HL-60 (cell line): Measurements from ENCODE around the gene AGAP1.

Experiments used
- DNase-seq, 2 experiments: peaks; one replicate each; pipeline ENCODE4 v3.0.0-alpha.2; 2010 to 2020; ENCODE audit warnings: low read depth in 1 of 2, low spot score in 1 of 2
- H3K27ac ChIP-seq: fragments of 250-450 bp; sonication (Bioruptor Pico); replicated peaks from 2 replicates; pipeline ENCODE4 v1.5.1; 2020; ENCODE audit warnings: mild to moderate bottlenecking, moderate library complexity
- H3K27me3 ChIP-seq: fragments of 250-450 bp; sonication (Bioruptor Pico); 2 replicates; pipeline ENCODE4 v1.5.1; 2021; ENCODE audit warnings: mild to moderate bottlenecking, moderate library complexity; ENCODE audit not compliant: insufficient read depth, poor library complexity, severe bottlenecking
- H3K4me3 ChIP-seq: replicated peaks from 2 replicates; pipeline ENCODE4 v1.5.1; 2011; ENCODE audit warnings: mild to moderate bottlenecking, control low read depth, low read length; ENCODE audit not compliant: insufficient read depth
- CTCF ChIP-seq: IDR thresholded peaks from one replicate; pipeline ENCODE4 v1.5.1; 2011; ENCODE audit warnings: low read length, control low read depth, inconsistent platforms; ENCODE audit not compliant: insufficient read depth
- GABPA ChIP-seq: IDR thresholded peaks from 2 replicates; pipeline ENCODE4 v1.6.1; 2012; ENCODE audit warnings: low read depth
- POLR2AphosphoS5 ChIP-seq: IDR thresholded peaks from 2 replicates; pipeline ENCODE4 v1.6.1; 2012; ENCODE audit warnings: low read depth
- REST ChIP-seq: IDR thresholded peaks from 2 replicates; pipeline ENCODE4 v1.6.1; 2012; ENCODE audit warnings: low read depth; ENCODE audit not compliant: insufficient replicate concordance
- SPI1 ChIP-seq: IDR thresholded peaks from 2 replicates; pipeline ENCODE4 v1.6.1; 2012; ENCODE audit warnings: low read depth, mild to moderate bottlenecking, borderline replicate concordance

AGAP1 gene

GRCh38 chr2:236092714-236093113 lies 598.9 kb downstream of the AGAP1 start:
- Histone ChIP-seq H3K4me3 (no peak overlapping the region), H3K27me3 (no peaks in the 10 kb centered on the region), H3K27ac (no peak overlapping the region)
- no peak for DNase-seq
- no peak for TF ChIP-seq POLR2AphosphoS5
- no peak for TF ChIP-seq SPI1
- no peak for TF ChIP-seq CTCF
- TF ChIP-seq REST, result no peak
- no peak for TF ChIP-seq GABPA

GRCh38 chr2:236093134-236093533 lies 599.3 kb downstream of the AGAP1 start:
- no peak for DNase-seq
- TF ChIP-seq REST (no peak), CTCF (no peak), GABPA (no peak), SPI1 (no peak), POLR2AphosphoS5 (no peak)
- Histone ChIP-seq H3K4me3 (no peak overlapping the region), H3K27ac (no peak overlapping the region), H3K27me3 (no peaks in the 10 kb centered on the region)

GRCh38 chr2:236095504-236095903 lies 601.7 kb downstream of the AGAP1 start:
- H3K27ac ChIP-seq, result no peak overlapping the region
- no peak for DNase-seq
- no peak for TF ChIP-seq GABPA
- TF ChIP-seq SPI1, result no peak
- TF ChIP-seq REST, result no peak
- TF ChIP-seq CTCF, result no peak
- TF ChIP-seq POLR2AphosphoS5, result no peak
- no peak overlapping the region for H3K4me3 ChIP-seq
- no peaks in the 10 kb centered on the region for H3K27me3 ChIP-seq
